K562 (cell line): Measurements from ENCODE around the gene VTCN1. TPM values are rescaled to one million over a fixed set of nuclear protein-coding genes. Genes with fewer than 3 reads are reported as not detected.

Source experiments
- ARNT ChIP-seq, 2 experiments: fragments of 450-650 bp; IDR thresholded peaks; 2 replicates each; pipeline ENCODE4 v1.6.1; 2016; ENCODE audit warnings: mild to moderate bottlenecking in 1 of 2
- CEBPB ChIP-seq: fragments of 450-650 bp; IDR thresholded peaks from 2 replicates; pipeline ENCODE4 v1.6.1; 2016; ENCODE audit warnings: missing genetic modification characterization, missing compliant biosample characterization
- CHAMP1 ChIP-seq: fragments of 450-650 bp; IDR thresholded peaks from 2 replicates; pipeline ENCODE4 v1.6.1; 2016; ENCODE audit warnings: mild to moderate bottlenecking
- DPF2 ChIP-seq: fragments of 450-650 bp; IDR thresholded peaks from 2 replicates; pipeline ENCODE4 v1.6.1; 2016
- HLTF ChIP-seq: fragments of 450-650 bp; IDR thresholded peaks from 2 replicates; pipeline ENCODE4 v1.6.1; 2016
- HMG20B ChIP-seq: fragments of 250-450 bp; sonication (Bioruptor Pico); IDR thresholded peaks from 2 replicates; pipeline ENCODE4 v1.5.0; 2021; ENCODE audit warnings: mild to moderate bottlenecking
- HNRNPK ChIP-seq: fragments of 200-400 bp; formaldehyde crosslinking; IDR thresholded peaks from one replicate; pipeline ENCODE4 v1.6.1; 2018; ENCODE audit warnings: mild to moderate bottlenecking, low read depth, low read length; ENCODE audit not compliant: poor library complexity, severe bottlenecking
- MAFG ChIP-seq: fragments of 450-650 bp; conservative IDR thresholded peaks from 2 replicates; pipeline ENCODE4 v1.6.1; 2016; ENCODE audit warnings: missing genetic modification characterization, missing compliant biosample characterization
- MBD2 ChIP-seq: sonication (generic); IDR thresholded peaks from 2 replicates; pipeline ENCODE4 v1.6.1; 2016; ENCODE audit warnings: low read depth, borderline replicate concordance
- NFE2 ChIP-seq: IDR thresholded peaks from 2 replicates; pipeline ENCODE4 v1.6.1; 2014; ENCODE audit warnings: antibody characterized with exemption, low read depth
- NFIC ChIP-seq: fragments of 450-650 bp; IDR thresholded peaks from 2 replicates; pipeline ENCODE4 v1.6.1; 2017; ENCODE audit warnings: mild to moderate bottlenecking, inconsistent platforms
- PATZ1 ChIP-seq: fragments of 250-450 bp; sonication (Bioruptor Pico); IDR thresholded peaks from 2 replicates; pipeline ENCODE4 v1.5.0; 2020; ENCODE audit warnings: mild to moderate bottlenecking, borderline replicate concordance
- PML ChIP-seq: IDR thresholded peaks from 2 replicates; pipeline ENCODE4 v1.6.1; 2012; ENCODE audit warnings: low read length, inconsistent platforms
- POLR2G ChIP-seq: fragments of 200-400 bp; formaldehyde crosslinking; IDR thresholded peaks from 2 replicates; pipeline ENCODE4 v1.6.1; 2017; ENCODE audit warnings: low read depth, mild to moderate bottlenecking, antibody characterized with exemption, low read length, moderate library complexity
- RCOR1 ChIP-seq, 2 experiments: IDR thresholded peaks; 2 replicates each; pipeline ENCODE4 v1.6.1; 2012; ENCODE audit warnings: low read depth in 2 of 2, low read length in 2 of 2, borderline replicate concordance in 1 of 2, improper control_type of control experiment in 1 of 2
- SAP30 ChIP-seq: fragments of 200-600 bp; sonication (generic); IDR thresholded peaks from 2 replicates; pipeline ENCODE4 v1.6.1; 2012; ENCODE audit warnings: borderline replicate concordance, low read depth, mild to moderate bottlenecking, moderate library complexity, low read length, control low read depth, inconsistent platforms; ENCODE audit not compliant: insufficient read depth, poor library complexity, severe bottlenecking
- SMARCA4 ChIP-seq: fragments of 450-650 bp; IDR thresholded peaks from 2 replicates; pipeline ENCODE4 v1.6.1; 2016
- SMARCE1 ChIP-seq: fragments of 450-650 bp; IDR thresholded peaks from 2 replicates; pipeline ENCODE4 v1.7.1; 2016; ENCODE audit warnings: mild to moderate bottlenecking
- SRSF9 ChIP-seq: fragments of 200-400 bp; formaldehyde crosslinking; IDR thresholded peaks from 2 replicates; pipeline ENCODE4 v1.6.1; 2017; ENCODE audit warnings: low read depth, low read length, borderline replicate concordance
- TEAD1 ChIP-seq, 2 experiments: fragments of 450-650 bp in 1 of 2; sonication (generic) in 1 of 2; formaldehyde crosslinking; IDR thresholded peaks; 2 replicates each; pipeline versions ENCODE4 v1.4.0 to v1.8.0; 2020 to 2022; ENCODE audit warnings: mild to moderate bottlenecking in 2 of 2, missing genetic modification reagents in 1 of 2
- ZNF316 ChIP-seq: fragments of 450-650 bp; IDR thresholded peaks from 2 replicates; pipeline ENCODE4 v1.6.1; 2016
- ZNF586 ChIP-seq: fragments of 450-650 bp; formaldehyde crosslinking; conservative IDR thresholded peaks from 2 replicates; pipeline ENCODE4 v1.4.0; 2020; ENCODE audit warnings: mild to moderate bottlenecking, moderate library complexity
- ZNF766 ChIP-seq: fragments of 200-800 bp; sonication (Bioruptor generic); conservative IDR thresholded peaks from 2 replicates; pipeline ENCODE4 v1.6.1; 2016; ENCODE audit warnings: missing genetic modification characterization, missing compliant biosample characterization
- polyA plus RNA-seq, 8 experiments: library from polyadenylated mRNA; depleted of rRNA in 4 of 8; stranded (reverse) in 5 of 8; unstranded in 3 of 8; fragments of >200 nt; fragmentation: Nextera tagmentation in 2 of 8; fragmentation: Illumina TruSeq in 1 of 8; extraction: Ambion mirVana in 2 of 8; extraction: Trizol in 1 of 8; gene quantifications; 2 replicates each; pipeline versions ENCODE4 v1.2.1 to v1.2.3, GENCODE V29; 2011 to 2014; ENCODE audit warnings: inconsistent platforms in 1 of 8, missing spikeins in 1 of 8
- total RNA-seq, 7 experiments: library from RNA; depleted of rRNA in 6 of 7; stranded (reverse); fragments of >200 nt in 6 of 7; fragmentation: Illumina TruSeq in 2 of 7; extraction: Trizol in 2 of 7; gene quantifications; 2 replicates each; pipeline versions ENCODE4 v1.2.1 to v1.2.3, GENCODE V29; 2011 to 2021; ENCODE audit warnings: low replicate concordance in 1 of 7
- TF ChIP-seq, protein P1 (sequence below), 3 experiments: fragments of 200-800 bp in 1 of 3; fragments of 250-450 bp in 1 of 3; fragments of 450-650 bp in 1 of 3; sonication (Bioruptor Pico) in 1 of 3; sonication (Bioruptor generic) in 1 of 3; formaldehyde crosslinking in 1 of 3; IDR thresholded peaks; 2 replicates each; pipeline versions ENCODE4 v1.6.1 to v1.8.0; 2016 to 2022; ENCODE audit warnings: mild to moderate bottlenecking in 2 of 3, missing genetic modification characterization in 2 of 3, missing compliant biosample characterization in 1 of 3, moderate library complexity in 1 of 3

Gene VTCN1
- total and polyA plus RNA-seq, 9 of the 15 experiments (the other 6 are each of a cell fraction or from before 2014, with no cell fraction given) = not detected

DNA sequence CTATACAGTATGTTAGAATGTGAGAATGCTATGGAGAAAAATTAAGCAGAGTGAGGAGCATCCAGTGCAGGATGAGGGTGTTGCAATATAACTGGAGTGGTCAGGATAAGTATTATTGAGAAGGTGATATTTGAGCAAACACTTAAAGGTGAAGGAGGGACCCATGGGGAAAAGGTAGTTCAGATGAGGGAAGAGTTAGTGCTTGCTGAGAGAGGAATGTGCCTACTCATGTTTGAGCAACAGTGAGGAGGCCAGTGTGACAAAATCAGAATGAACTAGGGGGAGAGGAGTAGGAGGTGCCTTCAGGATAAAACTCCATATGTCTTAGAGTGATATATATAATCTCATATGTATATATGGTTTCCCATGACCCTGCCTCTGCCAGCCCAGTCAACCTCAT, 82.9 kb downstream of the VTCN1 start (continued):
- TF ChIP-seq ARNT (IDR thresholded peaks at IDR 0.05) (no peak), HNRNPK (no peak), NFIC (no peak), MAFG (peak; percentile 69), SMARCE1 (no peak), DPF2 (peak; percentile 59), ZNF316 (peak; percentile 76), PML (no peak), POLR2G (no peak), HMG20B (CRISPR knock-in tag) (no peak), ZNF766 (CRISPR knock-in tag) (no peak), SAP30 (no peak), HLTF (no peak), ZNF586 (CRISPR knock-in tag) (no peak), TEAD1 (CRISPR knock-in tag; IDR thresholded peaks at IDR 0.05) (0 out of 4 replicates have a peak, but pooled peaks of 1 of the 2 experiments have one; percentile 54), RCOR1 (IDR thresholded peaks at IDR 0.05; ENCODE audit: borderline replicate concordance in 1 of 2, low read depth in 2 of 2, low read length in 2 of 2) (peak in 1 of 2 experiments; percentile 55; a peak in 1 of 4 replicates), SRSF9 (no peak), PATZ1 (CRISPR knock-in tag) (no peak), CEBPB (tag) (peak; percentile 88), MBD2 (no peak), SMARCA4 (peak; percentile 61; the same call in 1 of the 2 replicates), NFE2 (peak; percentile 79), CHAMP1 (no peak)
- TF ChIP-seq, protein P1, sequence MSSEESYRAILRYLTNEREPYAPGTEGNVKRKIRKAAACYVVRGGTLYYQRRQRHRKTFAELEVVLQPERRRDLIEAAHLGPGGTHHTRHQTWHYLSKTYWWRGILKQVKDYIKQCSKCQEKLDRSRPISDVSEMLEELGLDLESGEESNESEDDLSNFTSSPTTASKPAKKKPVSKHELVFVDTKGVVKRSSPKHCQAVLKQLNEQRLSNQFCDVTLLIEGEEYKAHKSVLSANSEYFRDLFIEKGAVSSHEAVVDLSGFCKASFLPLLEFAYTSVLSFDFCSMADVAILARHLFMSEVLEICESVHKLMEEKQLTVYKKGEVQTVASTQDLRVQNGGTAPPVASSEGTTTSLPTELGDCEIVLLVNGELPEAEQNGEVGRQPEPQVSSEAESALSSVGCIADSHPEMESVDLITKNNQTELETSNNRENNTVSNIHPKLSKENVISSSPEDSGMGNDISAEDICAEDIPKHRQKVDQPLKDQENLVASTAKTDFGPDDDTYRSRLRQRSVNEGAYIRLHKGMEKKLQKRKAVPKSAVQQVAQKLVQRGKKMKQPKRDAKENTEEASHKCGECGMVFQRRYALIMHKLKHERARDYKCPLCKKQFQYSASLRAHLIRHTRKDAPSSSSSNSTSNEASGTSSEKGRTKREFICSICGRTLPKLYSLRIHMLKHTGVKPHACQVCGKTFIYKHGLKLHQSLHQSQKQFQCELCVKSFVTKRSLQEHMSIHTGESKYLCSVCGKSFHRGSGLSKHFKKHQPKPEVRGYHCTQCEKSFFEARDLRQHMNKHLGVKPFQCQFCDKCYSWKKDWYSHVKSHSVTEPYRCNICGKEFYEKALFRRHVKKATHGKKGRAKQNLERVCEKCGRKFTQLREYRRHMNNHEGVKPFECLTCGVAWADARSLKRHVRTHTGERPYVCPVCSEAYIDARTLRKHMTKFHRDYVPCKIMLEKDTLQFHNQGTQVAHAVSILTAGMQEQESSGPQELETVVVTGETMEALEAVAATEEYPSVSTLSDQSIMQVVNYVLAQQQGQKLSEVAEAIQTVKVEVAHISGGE (CRISPR knock-in tag; IDR thresholded peaks at IDR 0.05) = no peak
